ENCODE measurements around the gene TBC1D9B. TPM values are rescaled to one million over a fixed set of nuclear protein-coding genes. Genes with fewer than 3 reads are reported as not detected.

The TBC1D9B gene
- total RNA-seq: 125 TPM

DNA sequence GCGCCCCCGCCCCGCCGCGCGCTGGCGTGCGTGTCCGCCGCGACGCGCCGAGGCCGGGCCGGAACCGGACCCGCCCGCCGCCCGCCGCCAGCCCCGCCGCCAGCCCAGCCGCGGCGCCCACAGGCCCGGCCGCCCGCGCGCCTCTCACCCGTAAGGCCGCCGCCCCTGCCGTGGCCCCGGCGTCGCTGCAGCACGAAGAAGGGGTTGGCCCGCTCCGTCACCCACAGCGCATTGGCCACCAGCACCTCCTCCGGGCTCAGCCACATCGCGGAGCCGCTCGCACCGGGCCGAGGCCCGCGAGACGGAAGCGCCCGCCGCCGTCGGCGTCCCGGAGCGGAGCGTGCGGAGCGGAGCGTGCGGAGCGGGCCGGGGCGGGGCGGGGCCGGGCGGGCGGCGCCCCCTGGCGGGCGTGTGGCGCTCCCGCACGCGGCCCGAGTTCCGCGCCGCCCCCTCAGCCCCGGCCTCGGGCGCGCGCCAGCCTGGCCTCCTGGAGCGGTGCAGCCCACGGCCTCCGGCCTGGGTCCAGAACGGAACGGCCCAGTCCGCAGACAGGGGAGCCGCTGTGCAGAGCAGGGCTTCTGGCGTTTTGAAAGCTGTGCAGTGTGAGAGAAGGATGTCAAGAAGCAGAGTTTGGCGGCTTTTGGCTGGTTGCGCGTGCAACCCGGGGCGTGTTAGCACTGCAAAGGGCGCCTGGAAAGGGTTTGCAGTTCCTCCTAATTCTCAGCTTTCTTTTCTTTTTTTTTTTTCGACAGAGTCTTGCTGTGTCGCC, at the start of gene TBC1D9B:
Gene TBC1D9B (minus strand): TSS at position 342 of the 769 bp plus-strand sequence. CDS start 76 bp downstream, at position 266.
- DNase-seq (ENCODE audit: extremely low spot score in 2 of 2): no peak
- peak within 1 kb of the TSS; percentile 65 to 68 for H3K4me3 ChIP-seq
- peaks cover 0 to 20% of the 10 kb centered on the region in 2 donors for H3K36me3 ChIP-seq
- peak within 1 kb of the TSS; percentile 79 for H3K27ac ChIP-seq
- intact Hi-C loops (cut with DNase I): loop anchor here (10.0 kb wide), 1 partner anchor 103 kb away; the partner anchor contains the start of gene MGAT4B
- no peak for TF ChIP-seq POLR2AphosphoS5 (IDR thresholded peaks at IDR 0.05; ENCODE audit: insufficient read depth in 1 of 2, low read depth in 1 of 2)
- TF ChIP-seq, protein P1, sequence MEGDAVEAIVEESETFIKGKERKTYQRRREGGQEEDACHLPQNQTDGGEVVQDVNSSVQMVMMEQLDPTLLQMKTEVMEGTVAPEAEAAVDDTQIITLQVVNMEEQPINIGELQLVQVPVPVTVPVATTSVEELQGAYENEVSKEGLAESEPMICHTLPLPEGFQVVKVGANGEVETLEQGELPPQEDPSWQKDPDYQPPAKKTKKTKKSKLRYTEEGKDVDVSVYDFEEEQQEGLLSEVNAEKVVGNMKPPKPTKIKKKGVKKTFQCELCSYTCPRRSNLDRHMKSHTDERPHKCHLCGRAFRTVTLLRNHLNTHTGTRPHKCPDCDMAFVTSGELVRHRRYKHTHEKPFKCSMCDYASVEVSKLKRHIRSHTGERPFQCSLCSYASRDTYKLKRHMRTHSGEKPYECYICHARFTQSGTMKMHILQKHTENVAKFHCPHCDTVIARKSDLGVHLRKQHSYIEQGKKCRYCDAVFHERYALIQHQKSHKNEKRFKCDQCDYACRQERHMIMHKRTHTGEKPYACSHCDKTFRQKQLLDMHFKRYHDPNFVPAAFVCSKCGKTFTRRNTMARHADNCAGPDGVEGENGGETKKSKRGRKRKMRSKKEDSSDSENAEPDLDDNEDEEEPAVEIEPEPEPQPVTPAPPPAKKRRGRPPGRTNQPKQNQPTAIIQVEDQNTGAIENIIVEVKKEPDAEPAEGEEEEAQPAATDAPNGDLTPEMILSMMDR (IDR thresholded peaks at IDR 0.05): no peak
- no peak for TF ChIP-seq POLR2A (IDR thresholded peaks at IDR 0.05)
- H3K4me1 ChIP-seq: peaks cover 25% of the 10 kb centered on the region
- no peaks in the 10 kb centered on the region for H3K9me3 ChIP-seq
- H3K27me3 ChIP-seq: no peaks in the 10 kb centered on the region

DNA sequence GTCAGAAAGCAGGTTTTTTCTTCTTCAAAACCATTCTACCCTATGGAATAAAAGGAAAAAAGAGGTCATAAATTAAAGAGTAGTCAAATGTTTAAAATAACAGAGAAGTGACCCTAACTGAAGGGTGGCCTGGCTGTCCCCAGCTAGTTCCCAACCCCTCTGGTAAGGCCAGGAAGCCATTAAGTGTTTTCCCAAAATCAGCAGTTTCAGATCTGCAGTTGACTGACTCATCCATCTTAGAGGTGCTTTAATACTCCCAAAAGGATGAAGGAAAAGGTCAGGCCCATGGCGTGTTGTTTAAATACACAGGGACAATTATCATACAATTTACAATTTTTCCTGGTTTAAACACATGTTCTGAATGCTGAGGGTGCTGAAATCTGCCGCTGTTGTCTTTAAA, 47.9 kb upstream of the TBC1D9B start:
- no peak for DNase-seq (ENCODE audit: extremely low spot score in 2 of 2)
- Histone ChIP-seq H3K27ac (no peak overlapping the region), H3K4me1 (no peaks in the 10 kb centered on the region), H3K9me3 (no peaks in the 10 kb centered on the region), H3K4me3 (no peak overlapping the region), H3K36me3 (no peaks in the 10 kb centered on the region), H3K27me3 (no peaks in the 10 kb centered on the region)
- intact Hi-C loops (cut with DNase I): no loop called here
- TF ChIP-seq POLR2A (IDR thresholded peaks at IDR 0.05): no peak
- TF ChIP-seq, protein P1 (IDR thresholded peaks at IDR 0.05): no peak

DNA sequence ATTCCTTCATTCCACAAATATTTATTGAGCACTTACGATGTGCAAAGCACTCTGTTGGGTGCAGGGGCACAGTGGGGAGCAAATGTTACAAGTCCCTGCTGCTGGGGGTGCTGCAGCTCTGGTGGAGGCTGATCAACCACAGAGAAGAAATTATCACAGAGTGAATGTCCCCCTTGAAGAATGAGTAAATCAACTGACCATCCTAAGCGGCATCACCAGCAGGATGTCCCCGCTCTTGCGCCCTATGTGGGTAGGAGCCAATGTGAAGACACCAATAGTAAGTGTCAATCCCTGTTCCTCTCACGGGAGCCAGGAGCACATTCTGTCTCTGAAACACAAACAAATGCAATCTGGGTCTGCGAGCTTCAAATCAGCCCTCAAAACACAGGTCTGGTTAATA, 47.4 kb upstream of the TBC1D9B start:
- no peak overlapping the region for H3K4me3 ChIP-seq
- intact Hi-C loops (cut with DNase I): no loop called here
- no peaks in the 10 kb centered on the region for H3K27me3 ChIP-seq
- H3K27ac ChIP-seq: no peak overlapping the region
- H3K4me1 ChIP-seq: no peaks in the 10 kb centered on the region
- no peak for DNase-seq (ENCODE audit: extremely low spot score in 2 of 2)
- H3K9me3 ChIP-seq: no peaks in the 10 kb centered on the region
- H3K36me3 ChIP-seq: no peaks in the 10 kb centered on the region
- TF ChIP-seq POLR2A (IDR thresholded peaks at IDR 0.05): no peak
- no peak for TF ChIP-seq POLR2AphosphoS5 (IDR thresholded peaks at IDR 0.05; ENCODE audit: insufficient read depth in 1 of 2, low read depth in 1 of 2)
- TF ChIP-seq, protein P1 (IDR thresholded peaks at IDR 0.05): no peak

DNA sequence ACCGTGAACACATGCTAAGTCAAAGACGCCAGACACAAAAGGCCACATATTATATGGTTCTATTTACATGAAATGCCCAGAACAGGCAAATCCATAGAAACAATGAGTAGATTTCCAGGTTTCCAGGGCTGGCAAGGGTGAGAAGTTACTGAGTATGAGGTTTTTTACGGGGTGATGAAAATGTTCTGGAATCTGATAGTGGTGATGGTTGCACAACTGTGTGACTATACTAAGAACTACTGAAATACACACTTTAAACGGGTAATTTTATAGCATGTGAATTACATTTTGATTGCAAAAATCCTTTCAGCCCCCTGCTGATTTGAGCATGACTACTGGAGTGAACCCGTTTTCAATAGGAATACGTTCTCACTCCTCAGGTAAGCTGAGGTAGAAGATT, 46.7 kb upstream of the TBC1D9B start:
- Histone ChIP-seq H3K27ac (no peak overlapping the region), H3K4me1 (no peaks in the 10 kb centered on the region), H3K9me3 (no peaks in the 10 kb centered on the region), H3K27me3 (no peaks in the 10 kb centered on the region), H3K36me3 (no peaks in the 10 kb centered on the region), H3K4me3 (no peak overlapping the region)
- TF ChIP-seq POLR2AphosphoS5 (IDR thresholded peaks at IDR 0.05; ENCODE audit: insufficient read depth in 1 of 2, low read depth in 1 of 2) (no peak), POLR2A (IDR thresholded peaks at IDR 0.05) (no peak)
- TF ChIP-seq, protein P1 (IDR thresholded peaks at IDR 0.05): no peak
- intact Hi-C loops (cut with DNase I): no loop called here
- no peak for DNase-seq (ENCODE audit: extremely low spot score in 2 of 2)

DNA sequence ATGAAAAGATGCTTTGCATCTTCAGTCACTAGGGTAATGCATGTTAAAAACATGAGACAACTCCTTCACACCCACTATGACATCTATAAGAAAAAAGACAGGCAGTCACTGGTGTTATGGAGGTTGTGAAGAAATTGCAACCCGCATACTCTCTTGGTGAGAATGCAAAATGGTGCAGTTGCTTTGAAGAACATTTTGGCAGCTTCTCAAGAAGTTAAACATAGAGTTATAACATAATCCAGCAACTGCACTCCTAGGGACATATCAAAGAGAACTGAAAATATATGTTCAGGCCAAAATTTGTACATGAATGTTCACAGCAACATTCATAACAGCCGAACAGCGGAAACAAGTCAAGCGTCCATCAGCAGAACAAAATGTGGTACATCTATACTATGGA, 46.3 kb upstream of the TBC1D9B start:
- H3K4me3 ChIP-seq: no peak overlapping the region
- TF ChIP-seq POLR2A (IDR thresholded peaks at IDR 0.05): no peak
- TF ChIP-seq, protein P1 (IDR thresholded peaks at IDR 0.05): no peak
- TF ChIP-seq POLR2AphosphoS5 (IDR thresholded peaks at IDR 0.05; ENCODE audit: insufficient read depth in 1 of 2, low read depth in 1 of 2): no peak
- no peaks in the 10 kb centered on the region for H3K9me3 ChIP-seq
- intact Hi-C loops (cut with DNase I): no loop called here
- H3K4me1 ChIP-seq: no peaks in the 10 kb centered on the region
- H3K27ac ChIP-seq: no peak overlapping the region
- H3K36me3 ChIP-seq: no peaks in the 10 kb centered on the region
- DNase-seq (ENCODE audit: extremely low spot score in 2 of 2): no peak
- H3K27me3 ChIP-seq: no peaks in the 10 kb centered on the region

All from vagina (tissue), 2 donors.